Inflammatory macrophage treated with lipopolysaccharide for 1 hour (primary cell): ENCODE data around the gene OR1F1.
"Not testable (repeated sequence)": the region's sequence is repeated elsewhere in the genome, so short reads cannot be mapped to it uniquely, and the experiment has no call there.

Experiments used
- DNase-seq, 2 donors: peaks; one replicate each; pipeline ENCODE4 v3.0.0-alpha.2; 2020 to 2022

Gene OR1F1

GRCh38 chr16:3205939-3206338 is 17.9 kb downstream of the OR1F1 start:
- DNase-seq, result not testable (repeated sequence)

DNA sequence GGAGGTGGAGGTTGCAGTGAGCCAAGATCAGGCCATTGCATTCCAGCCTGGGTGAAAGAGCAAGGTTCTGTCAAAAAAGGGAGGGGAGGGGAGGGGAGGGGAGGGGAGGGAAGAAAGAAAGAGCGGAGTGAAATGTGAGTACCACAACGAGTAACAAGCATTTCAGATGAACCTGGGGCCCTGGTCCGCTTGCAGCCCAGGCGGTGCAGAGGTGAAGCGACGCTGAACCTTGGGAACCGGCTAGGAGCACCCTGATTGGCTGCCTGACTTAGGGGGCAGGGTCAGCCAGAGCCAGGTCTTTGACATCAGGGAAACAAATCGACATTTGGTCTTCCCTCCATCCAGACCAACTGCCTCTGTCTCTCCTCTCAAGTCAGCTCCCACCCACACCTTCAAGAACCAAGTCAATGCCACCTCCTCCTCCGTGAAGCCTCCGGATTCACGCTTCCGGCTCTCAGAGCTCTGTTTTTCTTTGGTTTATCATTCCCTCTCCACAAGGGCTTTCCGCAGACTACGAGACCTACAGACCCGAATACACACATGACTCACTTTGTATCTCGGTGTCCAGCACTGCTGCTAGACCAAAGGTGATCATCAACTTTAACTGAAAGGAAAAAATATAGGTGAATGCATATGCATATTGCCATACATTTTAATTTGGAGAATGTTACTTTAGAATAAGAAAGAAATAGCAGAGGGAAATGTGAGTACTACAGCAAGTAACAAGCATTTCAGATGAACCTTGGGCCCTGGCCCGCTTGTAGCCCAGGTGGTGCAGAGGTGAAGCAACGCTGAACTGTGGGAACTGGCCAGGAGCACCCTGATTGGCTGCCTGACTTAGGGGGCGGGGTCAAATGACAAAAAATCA is 19.3 kb downstream of the OR1F1 start:
- DNase-seq, result no peak

- DNase-seq, result no peak
These were observed 24.0 kb downstream of the OR1F1 start for GRCh38 chr16:3212006-3212405.

- no peak for DNase-seq
These were observed 24.6 kb downstream of the OR1F1 start for GRCh38 chr16:3212567-3212966.

GRCh38 chr16:3214904-3215600 is 27.0 kb downstream of the OR1F1 start:
- DNase-seq, result no peak

GRCh38 chr16:3215601-3216262 is 27.7 kb downstream of the OR1F1 start:
- no peak for DNase-seq

- DNase-seq, result no peak
These were observed 28.2 kb downstream of the OR1F1 start for GRCh38 chr16:3216263-3216640.

DNA sequence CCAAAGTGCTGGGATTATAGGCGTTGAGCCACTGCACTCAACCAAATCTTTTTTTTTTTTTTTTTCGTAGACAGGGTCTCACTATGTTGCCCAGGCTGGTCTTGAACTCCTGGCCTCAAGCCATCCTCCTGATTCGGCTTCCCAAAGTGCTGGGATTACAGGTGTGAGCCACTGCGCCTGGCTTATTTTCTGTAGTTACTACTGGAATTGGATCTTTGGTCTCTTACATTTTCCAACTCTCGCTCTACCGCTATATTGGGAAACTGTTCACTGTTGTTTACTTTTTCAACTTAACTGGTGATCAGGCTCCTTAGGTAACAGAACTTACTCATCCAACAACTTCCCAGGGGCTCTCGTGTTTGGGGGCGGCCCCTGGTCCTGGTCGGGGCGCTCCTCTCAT is 32.8 kb downstream of the OR1F1 start:
- DNase-seq, result no peak

GRCh38 chr16:3223913-3224515 is 36.0 kb downstream of the OR1F1 start:
- DNase-seq, result no peak

GRCh38 chr16:3234543-3234856 is 46.5 kb downstream of the OR1F1 start:
- no peak for DNase-seq

DNA sequence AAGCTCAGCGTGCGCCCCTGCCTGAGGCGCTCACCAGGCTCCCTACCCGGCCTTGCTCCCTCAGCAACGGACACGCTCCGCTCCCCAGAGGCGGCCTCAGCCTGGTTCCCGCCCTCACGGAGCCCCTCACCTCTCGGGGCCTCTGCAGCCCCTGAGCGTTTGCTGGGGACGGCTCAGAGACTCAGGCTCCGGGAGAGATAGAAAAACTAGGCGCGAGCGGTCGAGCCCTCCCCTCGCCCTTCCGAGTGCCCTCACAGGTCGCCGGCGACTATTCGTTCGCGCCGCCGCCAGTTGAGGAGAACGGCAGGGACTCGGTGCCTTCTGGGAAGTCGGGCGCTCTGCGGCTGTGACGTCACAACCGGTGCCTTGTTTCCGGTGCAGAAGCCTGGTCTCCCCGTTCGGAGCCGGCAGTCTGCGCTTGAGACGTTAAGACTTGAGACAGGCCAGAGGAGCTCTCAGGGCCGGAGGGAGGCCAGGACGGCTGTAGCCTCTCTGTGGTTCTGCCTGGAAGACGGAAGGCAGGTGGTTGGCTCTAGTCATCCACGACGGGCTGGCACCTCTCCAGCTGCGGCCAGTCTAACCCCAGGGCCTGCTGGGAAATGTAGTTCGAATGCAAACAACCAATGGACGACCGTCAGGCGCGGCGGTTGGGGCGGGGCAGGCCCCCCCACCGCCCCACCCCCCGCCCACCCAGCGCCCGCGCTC is 47.0 kb downstream of the OR1F1 start, which contains the start of gene ZNF200:
ZNF200 (minus strand) TSS at position 302 of the 705 bp plus-strand sequence. CDS start 1,403 bp downstream, outside the sequence.
- DNase-seq, result peak; percentile 92 to 93

GRCh38 chr16:3235856-3236669 is 48.1 kb downstream of the OR1F1 start:
- DNase-seq, result peak; percentile 69 to 77

GRCh38 chr16:3241761-3242160 is 53.8 kb downstream of the OR1F1 start:
- no peak for DNase-seq

DNA sequence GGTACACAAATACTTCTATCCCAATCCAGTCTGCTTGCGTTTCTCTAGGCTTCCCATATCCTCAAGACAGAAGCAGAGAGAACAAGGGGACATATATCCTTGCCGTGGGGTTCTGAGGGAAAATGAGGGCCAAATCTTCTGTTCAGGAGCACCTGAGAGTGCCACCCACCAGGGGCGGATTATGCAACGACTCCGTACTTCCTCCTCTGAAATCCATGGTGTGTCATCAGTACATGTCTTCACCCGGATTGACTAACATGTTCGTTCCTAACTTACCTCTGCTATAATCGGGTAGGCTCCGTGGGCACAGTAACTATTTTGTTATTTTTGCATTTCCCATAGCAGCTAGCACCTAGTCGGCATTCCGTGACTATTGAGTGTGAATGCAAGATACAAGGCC is 54.7 kb downstream of the OR1F1 start:
- DNase-seq, result peak; percentile 80 to 81

- DNase-seq, result no peak
These were observed 55.9 kb downstream of the OR1F1 start for GRCh38 chr16:3243882-3244281.

GRCh38 chr16:3246002-3246401 is 58.0 kb downstream of the OR1F1 start:
- no peak for DNase-seq

GRCh38 chr16:3246876-3247275 is 58.9 kb downstream of the OR1F1 start:
- no peak for DNase-seq

GRCh38 chr16:3248596-3248995 is 60.6 kb downstream of the OR1F1 start:
- DNase-seq, result no peak

- no peak for DNase-seq
These were observed 61.0 kb downstream of the OR1F1 start for GRCh38 chr16:3249020-3249419.

GRCh38 chr16:3249451-3249850 is 61.4 kb downstream of the OR1F1 start:
- no peak for DNase-seq

- DNase-seq, result no peak
These were observed 65.0 kb downstream of the OR1F1 start for GRCh38 chr16:3252967-3253366.

DNA sequence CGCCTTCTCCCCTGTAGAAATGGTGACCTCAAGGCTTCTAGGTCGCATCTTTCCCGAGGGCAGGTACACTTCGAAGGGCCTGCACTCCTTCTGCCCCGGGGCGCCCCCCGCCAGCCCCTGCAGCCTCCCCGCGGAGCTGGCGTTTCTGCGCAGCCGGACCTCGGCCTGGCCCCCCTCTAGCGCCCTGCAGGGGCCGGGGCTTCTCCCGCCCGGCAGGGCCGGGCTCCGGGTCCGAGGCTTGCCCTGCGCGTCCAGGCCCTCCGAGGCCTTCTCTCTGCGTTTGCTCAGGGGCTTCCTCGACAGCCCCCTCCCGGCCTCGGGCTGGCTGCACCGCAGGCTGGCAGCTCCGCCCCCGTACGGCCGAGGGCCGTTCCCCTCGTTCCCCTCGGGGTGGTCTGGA is 66.3 kb downstream of the OR1F1 start:
- DNase-seq, result no peak
